Measurements from ENCODE around the gene VIT. TPM values are rescaled to one million over a fixed set of nuclear protein-coding genes. Genes with fewer than 3 reads are reported as not detected.

VIT gene
- total and polyA plus RNA-seq, 4 donors: 0.17 to 0.94 (median 0.32) TPM

GRCh38 chr2:36849265-36849664 lies 152.8 kb downstream of the VIT start:
- no peak overlapping the region for H3K9ac ChIP-seq (ENCODE audit: insufficient read depth in 1 of 2, low read length in 2 of 2)
- ATAC-seq (ENCODE audit: insufficient read depth, low FRiP score): no peak
- H3K27me3 ChIP-seq (ENCODE audit: control insufficient read depth in 3 of 3, insufficient read depth in 3 of 3, low read length in 2 of 3): no peaks in the 10 kb centered on the region
- no peaks in the 10 kb centered on the region for H3K4me1 ChIP-seq (ENCODE audit: control insufficient read depth in 5 of 5, insufficient read depth in 5 of 5, low read length in 5 of 5)
- TF ChIP-seq CTCF (IDR thresholded peaks at IDR 0.05; ENCODE audit: control extremely low read depth, extremely low read depth): no peak
- H3K27ac ChIP-seq (ENCODE audit: low read depth in 1 of 2, low read length in 1 of 2): no peak overlapping the region
- no peak overlapping the region for H3K4me3 ChIP-seq
- no peak for DNase-seq
- peaks cover 5 to 29% (median 16%) of the 10 kb centered on the region in 4 donors for H3K36me3 ChIP-seq (ENCODE audit: control insufficient read depth in 4 of 4, insufficient read depth in 4 of 4, low read length in 4 of 4)
- WGBS, 2 donors: 96 to 98% methylated on average over 8 of the region's 8 CpGs
- no peaks in the 10 kb centered on the region for H3K9me3 ChIP-seq (ENCODE audit: control insufficient read depth in 4 of 4, insufficient read depth in 3 of 4, low read length in 3 of 4)

GRCh38 chr2:36854241-36854640 lies 157.7 kb downstream of the VIT start:
- no peak overlapping the region for H3K4me3 ChIP-seq

DNA sequence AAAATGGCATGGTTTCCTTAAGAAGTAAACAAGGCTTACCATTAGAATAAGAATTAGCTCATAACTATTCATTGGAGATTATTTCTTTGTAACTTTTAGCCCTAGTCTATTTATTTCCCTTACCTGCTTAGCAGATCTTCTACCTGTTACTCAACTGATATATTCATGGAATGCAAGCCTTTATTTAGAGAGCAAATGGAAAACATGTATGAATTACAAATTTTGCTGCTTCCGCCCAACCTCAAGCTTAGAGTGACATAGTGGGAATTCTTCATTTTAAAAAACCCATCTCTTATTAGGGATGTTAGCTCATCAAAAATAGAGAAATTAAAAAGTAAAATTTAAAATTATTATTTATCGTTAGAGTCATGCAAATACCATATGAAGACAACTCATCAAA lies 158.9 kb downstream of the VIT start:
- H3K36me3 ChIP-seq (ENCODE audit: control insufficient read depth in 4 of 4, insufficient read depth in 4 of 4, low read length in 4 of 4): peaks cover 6 to 29% (median 16%) of the 10 kb centered on the region in 4 donors
- WGBS, 2 donors: 96 to 98% methylated on average over 2 of the region's 2 CpGs
- H3K27me3 ChIP-seq (ENCODE audit: control insufficient read depth in 3 of 3, insufficient read depth in 3 of 3, low read length in 2 of 3): no peaks in the 10 kb centered on the region
- no peak overlapping the region for H3K27ac ChIP-seq (ENCODE audit: low read depth in 1 of 2, low read length in 1 of 2)
- no peak overlapping the region for H3K9ac ChIP-seq (ENCODE audit: insufficient read depth in 1 of 2, low read length in 2 of 2)
- H3K9me3 ChIP-seq (ENCODE audit: control insufficient read depth in 4 of 4, insufficient read depth in 3 of 4, low read length in 3 of 4): no peaks in the 10 kb centered on the region
- TF ChIP-seq CTCF (IDR thresholded peaks at IDR 0.05; ENCODE audit: control extremely low read depth, extremely low read depth): no peak
- no peaks in the 10 kb centered on the region for H3K4me1 ChIP-seq (ENCODE audit: control insufficient read depth in 5 of 5, insufficient read depth in 5 of 5, low read length in 5 of 5)
- no peak for DNase-seq
- H3K4me3 ChIP-seq: no peak overlapping the region
- ATAC-seq (ENCODE audit: insufficient read depth, low FRiP score): no peak

More at GRCh38 chr2:36854241-36854640, 157.7 kb downstream of the VIT start:
- no peak for DNase-seq
- Histone ChIP-seq H3K27me3 (ENCODE audit: control insufficient read depth in 3 of 3, insufficient read depth in 3 of 3, low read length in 2 of 3) (no peaks in the 10 kb centered on the region), H3K27ac (ENCODE audit: low read depth in 1 of 2, low read length in 1 of 2) (no peak overlapping the region), H3K9ac (ENCODE audit: insufficient read depth in 1 of 2, low read length in 2 of 2) (no peak overlapping the region), H3K36me3 (ENCODE audit: control insufficient read depth in 4 of 4, insufficient read depth in 4 of 4, low read length in 4 of 4) (peaks cover 9 to 37% (median 19%) of the 10 kb centered on the region in 4 donors), H3K4me1 (ENCODE audit: control insufficient read depth in 5 of 5, insufficient read depth in 5 of 5, low read length in 5 of 5) (no peaks in the 10 kb centered on the region), H3K9me3 (ENCODE audit: control insufficient read depth in 4 of 4, insufficient read depth in 3 of 4, low read length in 3 of 4) (no peaks in the 10 kb centered on the region)
- no peak for ATAC-seq (ENCODE audit: insufficient read depth, low FRiP score)
- no peak for TF ChIP-seq CTCF (IDR thresholded peaks at IDR 0.05; ENCODE audit: control extremely low read depth, extremely low read depth)
- 82 to 84% methylated on average over 2 of the region's 2 CpGs for WGBS, 2 donors

GRCh38 chr2:36857713-36858112 lies 161.2 kb downstream of the VIT start:
- no peak overlapping the region for H3K27ac ChIP-seq (ENCODE audit: low read depth in 1 of 2, low read length in 1 of 2)
- no peaks in the 10 kb centered on the region for H3K27me3 ChIP-seq (ENCODE audit: control insufficient read depth in 3 of 3, insufficient read depth in 3 of 3, low read length in 2 of 3)
- ATAC-seq (ENCODE audit: insufficient read depth, low FRiP score) (no peak), DNase-seq (no peak)
- peaks cover 6 to 28% (median 18%) of the 10 kb centered on the region in 4 donors for H3K36me3 ChIP-seq (ENCODE audit: control insufficient read depth in 4 of 4, insufficient read depth in 4 of 4, low read length in 4 of 4)
- no peak overlapping the region for H3K4me3 ChIP-seq
- H3K9me3 ChIP-seq (ENCODE audit: control insufficient read depth in 4 of 4, insufficient read depth in 3 of 4, low read length in 3 of 4): no peaks in the 10 kb centered on the region
- no peak for TF ChIP-seq CTCF (IDR thresholded peaks at IDR 0.05; ENCODE audit: control extremely low read depth, extremely low read depth)
- no peaks in the 10 kb centered on the region for H3K4me1 ChIP-seq (ENCODE audit: control insufficient read depth in 5 of 5, insufficient read depth in 5 of 5, low read length in 5 of 5)
- H3K9ac ChIP-seq (ENCODE audit: insufficient read depth in 1 of 2, low read length in 2 of 2): no peak overlapping the region
- WGBS, 2 donors: 95 to 99% methylated on average over 5 of the region's 5 CpGs

Data from lung (tissue), 12 donors.